Body of pancreas (tissue), 4 donors: Measurements from ENCODE around the gene STAU1. TPM values are rescaled to one million over a fixed set of nuclear protein-coding genes. Genes with fewer than 3 reads are reported as not detected.

Experiments
- ATAC-seq: fragments of 150-250 bp; one replicate; pipeline ENCODE4 v1.9.1; 2016
- DNase-seq, 4 donors: peaks; one replicate each; pipeline ENCODE4 v3.0.0-alpha.2; 2019
- H3K27ac ChIP-seq, 4 donors: fragments of 200-600 bp; sonication (generic); 1 replicate in 3 of 4; 2 replicates in 1 of 4; pipeline versions ENCODE4 v1.5.1 to v1.6.1; 2016 to 2019; ENCODE audit warnings: mild to moderate bottlenecking in 1 of 4, mixed read lengths in 1 of 4, moderate library complexity in 1 of 4
- H3K27me3 ChIP-seq, 2 donors: fragments of 200-600 bp; sonication (generic); one replicate each; pipeline ENCODE4 v1.6.0; 2016; ENCODE audit warnings: mild to moderate bottlenecking in 1 of 2
- H3K36me3 ChIP-seq, 2 donors: fragments of 200-600 bp; sonication (generic); replicated peaks in 1 of 2; 2 replicates each; pipeline ENCODE4 v1.5.1; 2016; ENCODE audit warnings: low read depth in 2 of 2; ENCODE audit not compliant: insufficient read depth in 1 of 2
- H3K4me1 ChIP-seq: fragments of 200-600 bp; sonication (generic); one replicate; pipeline ENCODE4 v1.6.0; 2016
- H3K4me3 ChIP-seq, 2 donors: fragments of 200-600 bp; sonication (generic); 1 replicate in 1 of 2; 2 replicates in 1 of 2; pipeline ENCODE4 v1.5.1; 2016 to 2019
- H3K9me3 ChIP-seq, 3 donors: fragments of 200-600 bp; sonication (generic); 1 replicate in 2 of 3; 2 replicates in 1 of 3; pipeline ENCODE4 v1.5.1; 2016
- POLR2A ChIP-seq, 3 donors: fragments of 450-650 bp; IDR thresholded peaks; one replicate each; pipeline ENCODE4 v1.6.1; 2016; ENCODE audit warnings: antibody characterized with exemption in 3 of 3, mild to moderate bottlenecking in 2 of 3
- WGBS, 2 donors: methylation state at CpG; one replicate each; pipeline ENCODE4 v1.1.5; 2017; 5-methylcytosine and 5-hydroxymethylcytosine counted together
- intact Hi-C: fragments of 100-400 bp; cut with DNase I; formaldehyde crosslinking; loops from one replicate; pipeline ENCODE4 v1.15.1; 2023
- total RNA-seq, 2 donors: library from RNA; depleted of rRNA; stranded (reverse); fragments of >200 nt; gene quantifications; one replicate each; pipeline ENCODE4 v1.1.0, GENCODE V29; 2016
- TF ChIP-seq, protein P1 (sequence below), 7 experiments: fragments of 450-650 bp in 4 of 7; fragments of 200-600 bp in 3 of 7; sonication (generic) in 3 of 7; IDR thresholded peaks; one replicate each; pipeline ENCODE4 v1.5.1; 2016 to 2019; ENCODE audit warnings: antibody characterized with exemption in 7 of 7

Gene STAU1
- total RNA-seq, 2 donors from 2014 or later, result 50.4 to 78.3 TPM

DNA sequence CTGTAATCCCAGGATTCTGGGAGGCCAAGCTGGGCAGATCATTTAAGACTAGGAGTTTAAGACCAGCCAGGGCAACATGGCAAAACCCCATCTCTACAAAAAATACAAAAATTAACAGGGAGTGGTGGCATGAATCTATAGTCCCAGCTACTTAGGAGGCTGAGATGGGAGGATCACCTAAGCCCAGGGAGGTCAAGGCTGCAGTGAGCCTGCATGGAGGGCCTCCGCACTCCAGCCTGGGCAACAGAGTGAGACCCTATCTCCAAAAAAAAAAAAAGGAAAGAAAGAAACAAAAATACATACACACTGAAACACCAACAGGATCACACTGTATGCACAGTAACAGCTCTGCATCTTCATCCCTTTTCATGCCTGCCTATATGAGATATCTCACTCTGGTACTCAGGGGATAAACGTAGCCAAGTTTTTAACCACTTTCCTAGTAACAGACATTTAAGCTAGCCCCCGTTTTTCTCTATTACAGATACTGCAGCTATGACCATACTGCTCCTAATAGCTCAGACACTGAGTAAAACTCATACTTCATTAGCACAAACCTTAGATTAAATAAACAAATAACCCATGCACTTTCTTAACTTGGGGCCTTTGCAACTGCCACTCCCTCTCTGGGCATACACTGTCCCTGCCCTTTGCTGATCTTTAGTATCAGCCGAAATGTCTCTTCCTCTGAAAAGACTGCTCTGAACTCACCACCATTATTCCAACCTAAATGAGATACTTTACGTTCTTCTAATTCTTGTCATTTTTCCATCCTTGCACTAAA, 41.5 kb downstream of the STAU1 start:
- no peaks in the 10 kb centered on the region for H3K4me1 ChIP-seq
- H3K9me3 ChIP-seq, result peaks cover 0 to 5% (median 0%) of the 10 kb centered on the region in 3 donors
- intact Hi-C loops, result no loop called here
- H3K27me3 ChIP-seq, result no peaks in the 10 kb centered on the region
- TF ChIP-seq, protein P1, sequence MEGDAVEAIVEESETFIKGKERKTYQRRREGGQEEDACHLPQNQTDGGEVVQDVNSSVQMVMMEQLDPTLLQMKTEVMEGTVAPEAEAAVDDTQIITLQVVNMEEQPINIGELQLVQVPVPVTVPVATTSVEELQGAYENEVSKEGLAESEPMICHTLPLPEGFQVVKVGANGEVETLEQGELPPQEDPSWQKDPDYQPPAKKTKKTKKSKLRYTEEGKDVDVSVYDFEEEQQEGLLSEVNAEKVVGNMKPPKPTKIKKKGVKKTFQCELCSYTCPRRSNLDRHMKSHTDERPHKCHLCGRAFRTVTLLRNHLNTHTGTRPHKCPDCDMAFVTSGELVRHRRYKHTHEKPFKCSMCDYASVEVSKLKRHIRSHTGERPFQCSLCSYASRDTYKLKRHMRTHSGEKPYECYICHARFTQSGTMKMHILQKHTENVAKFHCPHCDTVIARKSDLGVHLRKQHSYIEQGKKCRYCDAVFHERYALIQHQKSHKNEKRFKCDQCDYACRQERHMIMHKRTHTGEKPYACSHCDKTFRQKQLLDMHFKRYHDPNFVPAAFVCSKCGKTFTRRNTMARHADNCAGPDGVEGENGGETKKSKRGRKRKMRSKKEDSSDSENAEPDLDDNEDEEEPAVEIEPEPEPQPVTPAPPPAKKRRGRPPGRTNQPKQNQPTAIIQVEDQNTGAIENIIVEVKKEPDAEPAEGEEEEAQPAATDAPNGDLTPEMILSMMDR (IDR thresholded peaks at IDR 0.05), result no peak
- 87 to 89% methylated on average over 5 of the region's 5 CpGs for WGBS, 2 donors
- ATAC-seq (no peak), DNase-seq (no peak)
- no peak overlapping the region for H3K27ac ChIP-seq
- peaks cover 0 to 9% of the 10 kb centered on the region in 2 donors for H3K36me3 ChIP-seq
- H3K4me3 ChIP-seq, result no peak overlapping the region

DNA sequence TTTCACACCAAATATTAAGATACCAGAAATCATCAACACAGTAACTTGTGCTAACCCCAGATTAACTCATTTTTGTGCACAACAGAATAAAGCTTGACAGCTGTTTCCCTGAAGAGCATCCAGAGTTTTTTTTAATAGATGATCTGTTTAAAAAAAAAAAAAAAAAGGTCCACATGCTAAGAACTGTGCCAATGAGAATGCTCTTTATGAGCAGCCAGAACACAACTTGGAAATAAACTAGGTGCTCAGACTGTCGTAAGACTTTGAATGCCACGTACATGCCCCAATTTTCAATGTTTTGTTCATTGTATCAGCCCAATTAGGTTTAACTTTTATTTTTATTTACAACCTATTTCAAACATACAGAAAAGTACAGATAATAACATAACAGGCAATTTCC, 47.3 kb downstream of the STAU1 start:
- H3K36me3 ChIP-seq, result no peaks in the 10 kb centered on the region
- H3K27ac ChIP-seq, result no peak overlapping the region
- no peaks in the 10 kb centered on the region for H3K4me1 ChIP-seq
- TF ChIP-seq, protein P1 (IDR thresholded peaks at IDR 0.05), result no peak
- TF ChIP-seq POLR2A (IDR thresholded peaks at IDR 0.05), result no peak
- 75 to 76% methylated on average over 2 of the region's 2 CpGs for WGBS, 2 donors
- DNase-seq (no peak), ATAC-seq (no peak)
- no peak overlapping the region for H3K4me3 ChIP-seq
- no peaks in the 10 kb centered on the region for H3K9me3 ChIP-seq
- intact Hi-C loops, result no loop called here
- no peaks in the 10 kb centered on the region for H3K27me3 ChIP-seq

DNA sequence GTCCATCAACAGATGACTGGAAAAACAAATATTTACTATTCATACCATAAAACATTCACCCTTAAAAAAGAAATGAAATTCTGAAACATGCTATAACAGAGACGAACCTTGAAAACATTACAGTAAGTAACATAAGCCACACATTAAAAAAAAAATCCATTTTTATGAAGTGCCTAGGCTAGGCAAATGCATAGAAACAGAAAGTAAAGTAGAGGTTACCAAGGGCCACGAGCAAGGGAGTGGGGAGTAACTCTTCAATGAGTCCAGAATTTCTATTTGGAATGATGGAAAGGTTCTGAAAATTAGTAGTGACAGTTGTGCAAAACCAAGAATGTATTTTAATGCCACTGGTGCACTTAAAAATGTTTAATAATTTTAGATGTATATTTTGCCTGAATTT, 47.7 kb downstream of the STAU1 start:
- Histone ChIP-seq H3K9me3 (no peaks in the 10 kb centered on the region), H3K4me3 (no peak overlapping the region), H3K36me3 (peaks cover 0 to 1% of the 10 kb centered on the region in 2 donors), H3K4me1 (no peaks in the 10 kb centered on the region), H3K27me3 (no peaks in the 10 kb centered on the region), H3K27ac (no peak overlapping the region)
- no peak for DNase-seq
- intact Hi-C loops, result no loop called here
- WGBS, 2 donors, result 38 to 48% methylated on average over 2 of the region's 2 CpGs
- TF ChIP-seq, protein P1 (IDR thresholded peaks at IDR 0.05), result no peak
- TF ChIP-seq POLR2A (IDR thresholded peaks at IDR 0.05), result no peak
- ATAC-seq, result no peak

GRCh38 chr20:49138431-49138830, 49.7 kb downstream of the STAU1 start:
- TF ChIP-seq POLR2A (IDR thresholded peaks at IDR 0.05), result no peak
- TF ChIP-seq, protein P1 (IDR thresholded peaks at IDR 0.05), result no peak
- Histone ChIP-seq H3K4me3 (no peak overlapping the region), H3K27me3 (no peaks in the 10 kb centered on the region), H3K9me3 (no peaks in the 10 kb centered on the region), H3K27ac (no peak overlapping the region), H3K36me3 (peaks cover 0 to 2% of the 10 kb centered on the region in 2 donors), H3K4me1 (peaks cover 3% of the 10 kb centered on the region)
- DNase-seq (no peak), ATAC-seq (no peak)
- intact Hi-C loops, result no loop called here
